ENCODE data around the gene FKBP8.
"Not testable (repeated sequence)": the region's sequence is repeated elsewhere in the genome, so short reads cannot be mapped to it uniquely, and the experiment has no call there.

The FKBP8 gene

DNA sequence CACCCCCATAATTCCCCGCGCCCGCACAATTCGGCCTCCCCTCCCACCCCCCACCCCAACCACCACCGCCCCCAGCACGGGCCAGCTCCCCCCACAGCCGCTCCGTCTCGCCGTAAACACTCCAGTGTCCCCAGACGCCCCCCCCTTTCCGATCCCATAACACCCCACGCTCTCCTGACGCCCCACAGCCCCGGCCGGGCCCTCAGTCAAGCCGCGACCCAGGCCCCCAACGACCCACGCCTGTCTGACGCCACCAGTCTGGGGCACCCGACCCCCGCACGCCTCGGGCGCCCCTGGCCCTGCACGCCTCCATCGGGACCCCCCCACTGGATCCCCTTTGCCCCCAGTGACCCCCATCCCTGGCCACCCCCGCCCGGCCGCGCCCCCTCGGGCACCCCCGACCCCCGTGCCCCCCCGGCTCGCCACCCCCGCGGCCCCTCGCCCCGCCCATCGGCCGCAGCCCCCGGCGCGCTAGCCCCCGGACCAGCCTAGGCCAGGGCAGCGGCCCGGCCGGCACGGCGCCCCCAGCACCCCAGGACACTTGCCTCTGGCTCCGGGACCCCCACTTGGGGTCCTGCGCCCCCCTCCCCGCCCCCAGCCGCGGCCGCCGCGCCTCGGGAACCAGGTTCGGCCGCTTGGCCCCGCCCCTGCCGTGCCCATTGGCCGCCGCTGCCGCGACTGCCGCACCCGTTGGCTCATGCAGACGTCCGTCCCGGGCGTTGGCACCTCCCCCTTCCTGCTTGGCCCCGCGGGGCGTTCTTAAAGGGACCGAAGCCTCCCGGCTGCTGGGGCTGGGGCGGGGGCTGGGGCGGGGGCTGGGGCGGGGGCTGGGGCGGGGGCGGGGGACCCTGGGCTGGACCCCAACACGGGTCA, at the start of gene FKBP8:
FKBP8 (minus strand) TSS at position 633 of the 873 bp plus-strand sequence. CDS start 1,603 bp downstream, outside the sequence.
- DNase-seq (ENCODE audit: low read depth) = peak; percentile 90
- H3K4me3 ChIP-seq (ENCODE audit: low read depth, low read length) = peak within 1 kb of the TSS; percentile 59
- TF ChIP-seq, protein P1, sequence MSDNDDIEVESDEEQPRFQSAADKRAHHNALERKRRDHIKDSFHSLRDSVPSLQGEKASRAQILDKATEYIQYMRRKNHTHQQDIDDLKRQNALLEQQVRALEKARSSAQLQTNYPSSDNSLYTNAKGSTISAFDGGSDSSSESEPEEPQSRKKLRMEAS (IDR thresholded peaks at IDR 0.05; ENCODE audit: low read depth, low read length) = no peak
- TF ChIP-seq CTCF (IDR thresholded peaks at IDR 0.05; ENCODE audit: low read depth, low read length) = no peak
- no peak for TF ChIP-seq MYC (IDR thresholded peaks at IDR 0.05; ENCODE audit: low read depth, low read length)
- no peak for TF ChIP-seq POLR2A (IDR thresholded peaks at IDR 0.05; ENCODE audit: extremely low read depth, insufficient read length)

DNA sequence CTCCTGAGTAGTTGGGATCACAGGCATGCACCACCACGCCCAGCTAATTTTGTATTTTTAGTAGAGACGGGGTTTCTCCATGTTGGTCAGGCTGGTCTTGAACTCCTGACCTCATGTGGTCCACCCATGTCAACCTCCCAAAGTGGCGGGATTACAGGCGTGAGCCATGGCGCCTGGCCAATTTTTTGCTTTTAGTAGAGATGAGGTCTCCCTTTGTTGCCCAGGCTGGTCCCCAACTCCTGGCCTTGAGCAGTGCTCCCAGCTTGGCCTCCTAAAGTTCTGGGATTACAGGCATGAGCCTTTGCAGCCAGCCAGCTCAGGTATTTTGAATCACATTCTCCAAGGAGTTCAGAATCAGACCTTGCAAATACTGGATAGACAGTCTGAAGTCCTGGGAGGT, 49.4 kb upstream of the FKBP8 start:
- DNase-seq (ENCODE audit: low read depth); H3K4me3 ChIP-seq (ENCODE audit: low read depth, low read length): not testable (repeated sequence)

- H3K4me3 ChIP-seq (ENCODE audit: low read depth, low read length) = no peak overlapping the region
- TF ChIP-seq CTCF (IDR thresholded peaks at IDR 0.05; ENCODE audit: low read depth, low read length) (no peak), MYC (IDR thresholded peaks at IDR 0.05; ENCODE audit: low read depth, low read length) (no peak), POLR2A (IDR thresholded peaks at IDR 0.05; ENCODE audit: extremely low read depth, insufficient read length) (no peak)
- TF ChIP-seq, protein P1 (IDR thresholded peaks at IDR 0.05; ENCODE audit: low read depth, low read length) = no peak
- DNase-seq (ENCODE audit: low read depth) = no peak
Observed at GRCh38 chr19:18591735-18592385, 48.5 kb upstream of the FKBP8 start.

- no peak for TF ChIP-seq MYC (IDR thresholded peaks at IDR 0.05; ENCODE audit: low read depth, low read length)
- TF ChIP-seq, protein P1 (IDR thresholded peaks at IDR 0.05; ENCODE audit: low read depth, low read length) = no peak
- no peak for TF ChIP-seq POLR2A (IDR thresholded peaks at IDR 0.05; ENCODE audit: extremely low read depth, insufficient read length)
- TF ChIP-seq CTCF (IDR thresholded peaks at IDR 0.05; ENCODE audit: low read depth, low read length) = no peak
- no peak for DNase-seq (ENCODE audit: low read depth)
- H3K4me3 ChIP-seq (ENCODE audit: low read depth, low read length) = no peak overlapping the region
Observed at GRCh38 chr19:18590273-18591272, 47.2 kb upstream of the FKBP8 start.

DNA sequence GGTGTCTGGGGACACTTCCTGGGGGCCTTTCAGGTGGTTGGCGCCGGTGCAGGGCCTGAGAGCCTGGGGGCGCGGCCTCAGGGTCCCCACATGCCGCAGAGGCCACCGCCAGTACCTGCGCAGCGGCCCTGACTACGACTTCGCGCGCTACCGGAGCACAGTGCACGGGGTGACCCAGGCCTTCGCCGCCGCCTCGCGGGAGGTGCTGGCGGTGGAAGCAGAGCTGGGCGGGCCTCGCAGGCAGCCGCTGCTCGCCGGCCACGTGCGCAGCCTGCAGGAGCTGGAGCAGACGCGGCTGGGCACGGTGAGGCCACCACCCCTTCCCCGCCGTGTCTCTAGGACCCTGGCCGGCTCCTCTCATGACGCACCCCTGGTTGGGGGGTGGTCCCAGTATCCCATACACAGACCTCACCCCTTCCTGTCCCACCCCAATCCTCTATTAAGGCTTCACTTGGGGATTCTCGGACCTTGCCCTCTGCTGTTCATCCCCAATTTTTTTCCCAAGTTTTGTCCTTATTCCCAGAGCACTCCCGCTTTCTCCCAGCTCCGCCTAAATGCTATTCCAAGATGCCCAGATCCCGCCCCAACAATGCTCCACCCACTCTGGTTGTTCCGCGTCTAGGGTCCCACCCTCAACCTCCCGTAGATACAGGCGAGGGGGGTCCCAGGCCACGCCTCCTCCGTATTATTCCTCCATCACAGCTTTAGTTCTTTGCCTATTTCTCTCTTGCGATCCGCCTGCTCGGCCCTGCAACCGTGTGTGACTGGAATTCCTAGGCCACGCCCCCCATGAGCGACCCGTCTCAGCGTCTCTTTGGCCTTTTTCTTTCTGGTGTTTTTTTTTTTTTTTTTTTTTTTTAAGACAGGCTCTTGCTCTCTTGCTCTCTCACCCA, 46.3 kb upstream of the FKBP8 start:
- TF ChIP-seq CTCF (IDR thresholded peaks at IDR 0.05; ENCODE audit: low read depth, low read length) = no peak
- TF ChIP-seq POLR2A (IDR thresholded peaks at IDR 0.05; ENCODE audit: extremely low read depth, insufficient read length) = no peak
- TF ChIP-seq MYC (IDR thresholded peaks at IDR 0.05; ENCODE audit: low read depth, low read length) = peak; percentile 95
- TF ChIP-seq, protein P1 (IDR thresholded peaks at IDR 0.05; ENCODE audit: low read depth, low read length) = peak; percentile 98
- peak; percentile 85 for DNase-seq (ENCODE audit: low read depth)

More for the DNA sequence above, 46.3 kb upstream of the FKBP8 start:
- peak overlapping the region; percentile 73 for H3K4me3 ChIP-seq (ENCODE audit: low read depth, low read length)
